Germinal center (tissue), 1 donor: ENCODE results near the gene COMMD4.
"Not testable (repeated sequence)": the region's sequence is repeated elsewhere in the genome, so short reads cannot be mapped to it uniquely, and the experiment has no call there.

ENCODE experiments used
- DNase-seq: peaks from one replicate; pipeline ENCODE4 v3.0.0; 2012; ENCODE audit warnings: mixed read lengths, low spot score

The COMMD4 gene

DNA sequence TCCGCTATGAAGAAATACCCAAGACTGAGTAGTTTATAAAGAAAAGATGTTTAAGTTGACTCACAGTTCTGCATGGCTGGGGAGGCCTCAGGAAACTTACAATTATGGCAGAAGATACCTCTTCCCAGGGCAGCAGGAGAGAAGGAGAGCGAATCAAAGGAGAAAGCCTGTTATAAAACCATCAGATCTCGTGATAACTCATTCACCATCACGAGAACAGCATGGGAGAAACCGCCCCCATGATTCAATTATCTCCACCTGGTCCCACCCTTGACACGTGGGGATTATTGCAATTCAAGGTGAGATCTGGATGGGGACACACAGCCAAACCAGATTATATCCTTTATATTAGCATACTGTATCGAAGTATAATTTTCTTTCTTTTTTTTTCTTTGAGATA lies 3.8 kb upstream of the COMMD4 start:
- DNase-seq, result not testable (repeated sequence)

DNA sequence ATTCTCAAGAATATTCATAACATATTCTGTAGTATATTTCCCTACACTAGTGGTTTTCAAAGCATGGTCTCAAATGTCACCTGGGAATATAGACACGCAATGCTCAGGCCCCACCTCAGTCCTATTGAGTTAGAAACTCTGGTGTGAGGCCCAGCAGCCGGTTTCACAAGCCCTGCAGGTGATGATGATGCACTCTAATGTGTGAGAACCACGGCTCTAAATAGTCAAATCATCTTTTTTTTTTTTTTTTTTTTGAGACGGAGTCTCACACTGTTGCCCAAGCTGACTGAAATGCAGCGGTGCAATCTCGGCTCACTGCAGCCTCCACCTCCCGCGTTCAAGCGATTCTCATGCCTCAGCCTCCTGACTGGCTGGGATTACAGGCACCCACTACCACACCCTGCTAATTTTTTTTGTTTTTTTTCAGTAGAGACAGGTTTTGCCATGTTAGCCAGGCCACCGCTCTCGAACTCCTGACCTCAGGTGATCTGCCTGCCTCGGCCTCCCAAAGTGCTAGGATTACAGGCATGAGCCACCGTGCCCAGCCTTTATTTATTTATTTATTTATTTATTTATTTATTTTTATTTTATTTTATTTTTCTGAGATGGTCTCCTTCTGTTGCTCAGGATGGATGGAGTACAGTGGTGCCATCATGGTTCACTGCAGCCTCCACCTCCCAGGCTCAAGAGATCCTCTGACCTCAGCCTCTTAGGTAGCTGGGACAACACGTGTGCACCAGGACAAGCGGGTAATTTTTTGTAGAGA lies 2.0 kb upstream of the COMMD4 start:
- not testable (repeated sequence) for DNase-seq

- no peak for DNase-seq
Measured at GRCh38 chr15:75335313-75335704, 554 bp upstream of the COMMD4 start.

GRCh38 chr15:75338661-75339240 lies 2.9 kb downstream of the COMMD4 start:
- no peak for DNase-seq

DNA sequence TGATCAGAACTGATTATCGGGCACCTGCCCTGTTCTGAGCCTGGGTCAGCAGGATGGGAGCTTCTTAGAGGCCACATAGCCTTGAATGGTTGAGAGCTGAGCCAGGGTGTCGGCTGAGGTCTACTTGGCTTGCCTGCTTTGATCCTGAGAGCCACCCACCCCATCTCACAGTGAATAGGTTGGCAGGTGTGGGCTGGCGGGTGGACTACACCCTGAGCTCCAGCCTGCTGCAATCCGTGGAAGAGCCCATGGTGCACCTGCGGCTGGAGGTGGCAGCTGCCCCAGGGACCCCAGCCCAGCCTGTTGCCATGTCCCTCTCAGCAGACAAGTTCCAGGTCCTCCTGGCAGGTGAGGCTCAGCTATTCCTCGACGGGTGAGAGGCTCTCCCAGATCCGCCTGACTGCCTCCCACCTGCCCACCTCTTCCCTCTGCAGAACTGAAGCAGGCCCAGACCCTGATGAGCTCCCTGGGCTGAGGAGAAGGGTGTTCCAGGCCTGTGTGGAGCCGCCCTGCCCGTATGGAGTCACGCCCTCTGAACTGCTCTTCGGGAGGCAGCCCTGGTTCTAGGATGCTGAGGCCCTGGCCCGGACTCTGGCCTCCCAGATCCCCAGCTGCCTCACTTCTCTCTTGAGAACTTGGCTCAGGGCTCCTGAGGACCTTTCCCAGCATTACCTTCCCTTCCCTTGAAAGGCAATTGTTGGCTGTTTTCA lies 3.8 kb downstream of the COMMD4 start:
- DNase-seq, result no peak

GRCh38 chr15:75342221-75342620 lies 6.4 kb downstream of the COMMD4 start:
- DNase-seq, result no peak

- DNase-seq, result not testable (repeated sequence)
Measured at GRCh38 chr15:75343953-75344352, 8.1 kb downstream of the COMMD4 start.

DNA sequence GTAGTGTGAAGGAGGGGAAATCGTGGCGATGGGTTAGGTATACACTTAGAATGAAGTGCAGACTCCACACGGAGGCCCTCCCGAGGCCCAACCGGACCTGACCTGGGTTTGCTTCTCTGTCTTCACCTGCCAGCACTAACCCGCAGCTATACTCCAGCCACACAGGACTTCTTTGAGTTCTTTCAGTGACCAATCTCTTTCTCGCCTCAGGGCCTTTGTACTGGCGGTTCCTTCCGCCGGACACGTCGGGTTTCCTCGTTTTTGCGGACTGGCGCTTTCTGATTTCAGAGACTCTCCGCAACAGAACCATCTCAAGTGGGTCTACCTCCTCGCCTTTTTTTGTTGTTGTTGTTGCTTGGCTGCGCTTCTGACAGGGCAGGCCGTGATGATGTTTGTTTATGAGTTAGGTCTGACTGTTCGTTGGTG lies 10.9 kb downstream of the COMMD4 start, which contains the start of gene NEIL1:
Gene NEIL1 (plus strand): TSS at position 244 of the 426 bp plus-strand sequence. CDS start 1,867 bp downstream, outside the sequence.
- DNase-seq, result no peak

DNA sequence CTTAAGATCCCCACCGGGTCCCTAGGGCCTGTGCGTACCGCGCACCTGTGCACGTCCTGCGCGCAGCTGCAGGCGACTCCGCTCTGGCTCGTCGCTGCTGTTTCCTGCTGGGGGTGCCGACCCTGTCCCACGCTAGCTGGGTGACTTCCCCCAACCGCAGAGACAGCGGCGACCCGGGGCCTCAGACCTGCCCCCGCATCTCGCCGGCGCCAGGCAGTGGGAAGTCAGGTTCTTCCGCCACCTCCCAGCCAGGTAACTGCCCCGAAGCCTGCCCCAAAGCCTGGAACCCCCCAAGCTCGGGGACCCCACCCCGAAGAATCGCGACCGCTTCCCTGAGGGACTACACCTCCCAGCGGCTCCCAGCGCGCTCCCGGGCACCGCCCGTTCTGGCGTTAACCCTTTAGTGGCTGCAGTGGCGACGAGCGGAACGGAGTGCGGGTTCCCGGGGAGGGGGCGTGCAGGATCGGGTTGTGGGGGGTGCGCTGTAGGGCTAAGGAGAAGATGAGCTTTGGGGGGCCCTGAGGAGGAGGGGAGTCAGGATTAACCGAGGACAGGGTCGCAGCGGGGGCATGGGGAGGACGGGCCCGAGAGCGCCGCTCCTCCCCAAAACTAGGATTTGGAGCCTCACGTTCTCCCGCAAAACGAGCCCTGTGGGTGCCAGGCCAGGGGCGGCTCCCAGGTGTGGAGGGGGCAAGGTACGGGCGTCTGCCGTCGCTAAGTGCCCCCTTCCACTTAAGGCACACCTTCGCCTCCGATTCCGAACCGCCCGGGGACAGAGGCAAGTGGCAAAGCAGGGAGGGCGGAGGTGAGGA lies 11.6 kb downstream of the COMMD4 start:
- peak; percentile 91 for DNase-seq

DNA sequence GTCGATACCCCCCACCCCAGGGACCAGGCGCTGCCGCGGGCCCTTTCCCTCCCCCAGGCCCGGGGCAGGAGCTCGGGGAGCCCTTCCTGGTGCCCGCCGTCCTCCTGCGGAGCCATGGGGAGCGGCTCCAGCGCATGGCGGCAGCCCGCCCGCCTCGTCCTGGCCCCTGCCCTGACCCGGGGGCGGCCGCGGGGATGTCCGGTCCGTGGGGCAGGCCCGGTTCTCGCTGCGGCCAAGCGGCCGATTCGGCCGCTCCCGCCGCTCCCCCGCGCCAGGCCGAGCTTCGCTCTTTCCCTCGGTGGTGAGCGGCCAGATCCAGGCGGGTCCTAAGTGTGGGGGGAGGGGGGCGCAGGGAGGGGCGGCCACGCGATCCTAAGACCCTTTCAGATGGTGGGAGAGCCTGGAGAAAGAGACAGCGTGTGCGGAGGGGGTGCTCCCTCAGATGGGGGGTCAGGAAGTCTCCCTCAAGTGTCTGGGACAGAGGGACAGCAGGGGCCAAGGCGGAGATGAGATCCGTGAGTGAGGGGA lies 12.2 kb downstream of the COMMD4 start:
- DNase-seq, result peak; percentile 48

GRCh38 chr15:75348562-75349350 lies 12.9 kb downstream of the COMMD4 start:
- DNase-seq, result no peak

GRCh38 chr15:75349351-75349669 lies 13.4 kb downstream of the COMMD4 start:
- not testable (repeated sequence) for DNase-seq

- DNase-seq, result peak; percentile 81
Measured at GRCh38 chr15:75349851-75350588, 14.2 kb downstream of the COMMD4 start.

DNA sequence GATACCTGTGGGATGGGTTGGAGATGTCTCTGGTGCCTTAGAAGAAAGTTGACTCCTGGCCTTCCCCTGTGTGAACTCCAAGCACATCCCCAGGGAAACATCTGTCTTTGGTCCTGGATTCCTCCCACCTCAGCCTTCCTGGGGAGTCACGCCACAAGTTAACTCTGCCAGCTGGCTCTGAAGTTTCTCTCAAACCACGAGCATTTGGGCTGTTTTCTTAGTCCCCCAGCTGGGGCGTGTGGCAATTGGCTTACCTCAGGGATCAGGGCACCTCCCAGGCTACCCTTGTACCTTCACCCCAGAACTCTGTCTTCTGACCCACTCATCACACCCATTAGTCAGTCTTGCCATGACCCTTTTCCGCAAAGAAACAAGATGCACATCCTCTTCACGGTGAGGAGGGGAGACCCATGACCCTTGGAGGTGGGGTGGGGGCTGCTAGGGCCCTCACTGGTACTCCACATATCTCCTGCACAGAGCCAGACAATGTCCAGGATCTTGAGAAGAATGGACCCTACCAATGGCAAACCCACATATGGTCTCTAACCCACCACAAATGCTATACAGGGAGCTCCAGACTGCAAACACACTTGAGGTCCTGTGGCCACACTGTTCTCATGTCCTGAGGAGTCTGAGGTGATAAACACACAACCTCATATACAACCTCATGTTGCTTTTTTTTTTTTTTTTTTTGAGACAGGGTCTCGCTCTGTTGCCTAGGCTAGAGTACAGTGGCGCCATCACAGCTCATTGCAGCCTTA lies 14.9 kb downstream of the COMMD4 start:
- no peak for DNase-seq

GRCh38 chr15:75352186-75353080 lies 16.6 kb downstream of the COMMD4 start:
- DNase-seq, result no peak

DNA sequence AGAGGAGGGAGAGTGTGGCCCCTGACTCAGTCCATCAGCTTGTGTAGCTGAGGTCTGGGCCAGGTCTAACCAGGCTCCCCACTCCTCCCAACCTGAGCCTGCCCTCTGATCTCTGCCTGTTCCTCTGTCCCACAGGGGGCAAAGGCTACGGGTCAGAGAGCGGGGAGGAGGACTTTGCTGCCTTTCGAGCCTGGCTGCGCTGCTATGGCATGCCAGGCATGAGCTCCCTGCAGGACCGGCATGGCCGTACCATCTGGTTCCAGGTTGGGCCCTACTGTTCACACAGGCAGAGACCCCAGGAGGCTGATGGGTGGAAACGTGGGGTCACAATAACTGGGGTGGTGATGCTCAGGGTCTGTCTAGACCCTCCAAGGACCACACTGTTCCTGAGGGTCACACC lies 17.7 kb downstream of the COMMD4 start:
- no peak for DNase-seq

DNA sequence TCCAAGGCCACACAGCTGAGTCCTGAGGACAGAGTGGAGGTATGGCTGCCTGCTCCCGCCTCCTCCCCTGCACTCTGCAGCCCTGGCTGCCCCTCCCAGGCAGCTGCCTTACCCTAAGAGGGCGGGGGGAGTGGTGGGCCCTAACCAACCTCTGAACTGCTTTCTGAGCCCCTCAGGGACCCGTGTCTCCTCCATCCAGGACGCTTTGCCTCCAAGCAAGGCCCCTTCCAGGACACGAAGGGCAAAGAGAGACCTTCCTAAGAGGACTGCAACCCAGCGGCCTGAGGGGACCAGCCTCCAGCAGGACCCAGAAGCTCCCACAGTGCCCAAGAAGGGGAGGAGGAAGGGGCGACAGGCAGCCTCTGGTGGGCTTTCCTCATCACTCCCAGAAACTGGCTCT lies 18.6 kb downstream of the COMMD4 start:
- DNase-seq, result no peak

DNA sequence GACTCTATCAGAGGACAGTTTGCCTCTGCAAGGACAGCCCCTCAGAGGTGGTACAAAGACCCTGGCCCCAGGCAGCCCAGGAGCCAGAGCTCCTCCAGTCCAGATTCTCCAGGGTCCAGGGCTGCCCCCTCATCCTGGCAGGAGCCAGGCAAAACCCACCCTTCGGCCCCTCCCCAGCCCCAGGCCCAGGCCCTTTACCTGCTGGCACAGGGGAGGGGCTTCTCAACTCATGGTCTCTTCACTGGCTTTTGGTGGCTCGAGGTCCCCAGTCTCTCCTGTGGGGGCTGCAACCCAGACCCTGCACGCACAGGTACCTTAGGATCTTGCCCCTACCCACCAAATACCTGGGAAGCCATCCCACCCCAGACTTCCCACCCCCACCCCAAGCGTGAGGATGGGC lies 19.5 kb downstream of the COMMD4 start:
- DNase-seq, result no peak

- DNase-seq, result no peak
Measured at GRCh38 chr15:75356006-75356405, 20.1 kb downstream of the COMMD4 start.
